MCF 10A (cell line): ENCODE data around the gene KRT7. TPM values are rescaled to one million over a fixed set of nuclear protein-coding genes. Genes with fewer than 3 reads are reported as not detected.
"Not testable (repeated sequence)": the region's sequence is repeated elsewhere in the genome, so short reads cannot be mapped to it uniquely, and the experiment has no call there.

ENCODE experiments used
- BruUV-seq: library from RNA; stranded (reverse); fragments of 400-500 nt; replicated peaks from 2 replicates; lab custom pipeline; 2021; lab: Mats Ljungman, UMichigan
- CTCF ChIA-PET: fragments of 300-600 bp; sonication (Branson Sonifier 250); formaldehyde crosslinking; extraction: SDS; loops from one replicate; lab custom pipeline; 2021; ENCODE audit warnings: antibody characterized with exemption, inconsistent platforms; lab: Yijun Ruan, JAX
- POLR2A ChIA-PET: fragments of 300-600, 350-650 bp; sonication (Branson Sonifier 250); formaldehyde crosslinking; extraction: SDS; loops from one replicate; lab custom pipeline; 2020; ENCODE audit warnings: antibody characterized with exemption, inconsistent platforms; lab: Yijun Ruan, JAX
- DNase-seq: peaks from one replicate; pipeline ENCODE4 v3.0.0-alpha.2; 2018; ENCODE audit not compliant: unreplicated experiment
- H3K27ac Mint-ChIP-seq: one replicate; pipeline ENCODE4 v1.8.0; 2022; ENCODE audit warnings: mild to moderate bottlenecking, low read depth, mixed read lengths; ENCODE audit not compliant: unreplicated experiment
- H3K27me3 Mint-ChIP-seq: one replicate; pipeline ENCODE4 v1.8.0; 2022; ENCODE audit warnings: mixed read lengths; ENCODE audit not compliant: insufficient read depth, unreplicated experiment
- H3K36me3 Mint-ChIP-seq: one replicate; pipeline ENCODE4 v1.8.0; 2022; ENCODE audit warnings: mild to moderate bottlenecking, moderate library complexity, mixed read lengths; ENCODE audit not compliant: insufficient read depth, unreplicated experiment
- H3K4me1 Mint-ChIP-seq: one replicate; pipeline ENCODE4 v1.8.0; 2022; ENCODE audit warnings: mixed read lengths; ENCODE audit not compliant: insufficient read depth, unreplicated experiment
- H3K4me3 Mint-ChIP-seq: one replicate; pipeline ENCODE4 v1.8.0; 2022; ENCODE audit warnings: mild to moderate bottlenecking, moderate library complexity, mixed read lengths; ENCODE audit not compliant: unreplicated experiment
- H3K9me3 Mint-ChIP-seq: one replicate; pipeline ENCODE4 v1.8.0; 2022; ENCODE audit warnings: mixed read lengths; ENCODE audit not compliant: unreplicated experiment
- intact Hi-C: fragments of 100-400 bp; cut with micrococcal nuclease; formaldehyde crosslinking; loops from 2 replicates; pipeline ENCODE4 v1.14.1; 2022
- total RNA-seq: library from RNA; stranded (reverse); gene quantifications from 2 replicates; pipeline ENCODE4 v1.2.3, GENCODE V29; 2022
- TF ChIP-seq, protein P1 (sequence below): fragments of 200-600 bp; IDR thresholded peaks from one replicate; pipeline ENCODE4 v1.8.0; 2022; ENCODE audit warnings: antibody characterized with exemption, mild to moderate bottlenecking; ENCODE audit not compliant: unreplicated experiment

Gene KRT7
- total RNA-seq, 1 experiment from 2014 or later: 3,360 TPM

- TF ChIP-seq, protein P1, sequence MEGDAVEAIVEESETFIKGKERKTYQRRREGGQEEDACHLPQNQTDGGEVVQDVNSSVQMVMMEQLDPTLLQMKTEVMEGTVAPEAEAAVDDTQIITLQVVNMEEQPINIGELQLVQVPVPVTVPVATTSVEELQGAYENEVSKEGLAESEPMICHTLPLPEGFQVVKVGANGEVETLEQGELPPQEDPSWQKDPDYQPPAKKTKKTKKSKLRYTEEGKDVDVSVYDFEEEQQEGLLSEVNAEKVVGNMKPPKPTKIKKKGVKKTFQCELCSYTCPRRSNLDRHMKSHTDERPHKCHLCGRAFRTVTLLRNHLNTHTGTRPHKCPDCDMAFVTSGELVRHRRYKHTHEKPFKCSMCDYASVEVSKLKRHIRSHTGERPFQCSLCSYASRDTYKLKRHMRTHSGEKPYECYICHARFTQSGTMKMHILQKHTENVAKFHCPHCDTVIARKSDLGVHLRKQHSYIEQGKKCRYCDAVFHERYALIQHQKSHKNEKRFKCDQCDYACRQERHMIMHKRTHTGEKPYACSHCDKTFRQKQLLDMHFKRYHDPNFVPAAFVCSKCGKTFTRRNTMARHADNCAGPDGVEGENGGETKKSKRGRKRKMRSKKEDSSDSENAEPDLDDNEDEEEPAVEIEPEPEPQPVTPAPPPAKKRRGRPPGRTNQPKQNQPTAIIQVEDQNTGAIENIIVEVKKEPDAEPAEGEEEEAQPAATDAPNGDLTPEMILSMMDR: no peak
- Mint-ChIP-seq H3K4me3 (peak overlapping the region; percentile 80), H3K27me3 (no peaks in the 10 kb centered on the region), H3K4me1 (peaks cover 46% of the 10 kb centered on the region), H3K27ac (peak overlapping the region; percentile 83), H3K36me3 (peaks cover 30% of the 10 kb centered on the region), H3K9me3 (no peaks in the 10 kb centered on the region)
- ChIA-PET POLR2A (interaction anchor here (0.6 to 2.1 kb wide), 12 partner anchors 8 to 620 kb away, joined by 3 to 6 read pairs (median 4); partner anchors contain the start of gene KRT5), CTCF (interaction anchor here (0.7 to 4.0 kb wide), 16 partner anchors 8 to 986 kb away, joined by 3 to 32 read pairs (median 4); partner anchors contain the start of gene KRT86)
- DNase-seq: no peak
- no TSS peak for BruUV-seq
- intact Hi-C loops: no loop called here
These were observed 52.9 kb downstream of the KRT7 start for GRCh38 chr12:52285851-52286530.

- H3K9me3 Mint-ChIP-seq, H3K27me3 Mint-ChIP-seq, intact Hi-C loops: not testable (repeated sequence)
- peaks cover 46% of the 10 kb centered on the region for H3K4me1 Mint-ChIP-seq
- CTCF ChIA-PET: interaction anchor here (0.7 to 4.0 kb wide), 16 partner anchors 8 to 985 kb away, joined by 3 to 32 read pairs (median 4); no protein-coding TSS in a partner anchor
- BruUV-seq: TSS peak; percentile 81
- peak overlapping the region; percentile 83 for H3K27ac Mint-ChIP-seq
- TF ChIP-seq, protein P1: peak; percentile 32
- H3K4me3 Mint-ChIP-seq: peak overlapping the region; percentile 80
- DNase-seq: peak; percentile 65
- peaks cover 30% of the 10 kb centered on the region for H3K36me3 Mint-ChIP-seq
- POLR2A ChIA-PET: interaction anchor here (0.6 to 1.8 kb wide), 10 partner anchors 12 to 619 kb away, joined by 3 to 5 read pairs (median 4); partner anchors contain the start of gene KRT5
These were observed 54.1 kb downstream of the KRT7 start for GRCh38 chr12:52286857-52287785.

DNA sequence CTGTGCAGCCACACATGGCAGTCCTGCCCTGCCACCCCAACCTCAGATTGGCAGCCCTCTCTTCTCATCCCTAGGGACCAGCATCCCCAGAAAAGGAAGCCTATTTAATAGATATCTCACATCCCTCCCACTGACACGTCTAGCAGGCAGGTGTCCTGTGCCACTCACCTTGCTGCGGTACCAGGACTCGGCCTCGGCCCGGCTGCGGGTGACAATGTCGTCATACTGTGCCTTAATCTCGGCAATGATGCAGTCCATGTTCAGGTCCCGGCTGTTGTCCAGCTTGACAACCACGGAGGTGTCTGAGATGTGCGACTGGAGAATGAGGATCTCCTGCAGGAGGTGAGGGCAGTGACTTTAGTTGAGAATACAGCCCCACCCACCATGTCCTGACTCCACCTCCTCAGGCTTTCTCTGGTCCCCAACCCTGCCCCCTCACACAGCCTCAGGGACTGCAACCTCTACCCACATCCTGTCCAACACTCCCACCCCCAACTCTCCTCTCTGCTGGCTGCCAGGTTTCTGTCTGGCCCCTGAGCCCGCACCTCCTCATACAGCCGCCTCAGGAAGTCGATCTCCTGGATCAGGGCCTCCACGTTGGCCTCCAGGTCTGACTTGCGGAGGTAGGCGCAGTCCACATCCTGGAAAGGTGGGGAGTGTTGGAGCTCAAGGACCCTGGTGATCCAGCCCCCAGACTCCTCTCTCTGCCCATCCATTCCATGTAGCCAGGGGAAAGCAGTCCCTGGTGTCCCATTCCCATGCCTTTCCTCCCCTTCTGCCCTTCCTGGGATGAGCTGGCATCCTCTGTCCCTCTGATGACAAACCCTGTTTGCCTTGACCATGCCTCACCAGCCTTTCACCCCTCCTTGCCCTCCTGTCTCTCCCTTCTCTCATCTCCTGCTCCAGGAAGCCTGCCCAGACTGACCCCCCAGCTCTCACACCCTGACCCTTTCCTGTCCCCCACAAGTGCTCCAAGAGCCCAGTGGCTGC lies 55.1 kb downstream of the KRT7 start:
- H3K9me3 Mint-ChIP-seq, BruUV-seq, intact Hi-C loops, H3K27me3 Mint-ChIP-seq: not testable (repeated sequence)
- ChIA-PET CTCF (interaction anchor here (0.6 to 4.0 kb wide), 3 partner anchors 9 to 40 kb away, joined by 3 to 32 read pairs (median 3); no protein-coding TSS in a partner anchor), POLR2A (interaction anchor here (0.6 to 1.1 kb wide), 3 partner anchors 39 to 236 kb away, joined by 3 to 4 read pairs (median 3); no protein-coding TSS in a partner anchor)
- Mint-ChIP-seq H3K36me3 (peaks cover 30% of the 10 kb centered on the region), H3K4me3 (peak overlapping the region; percentile 80), H3K4me1 (peaks cover 39% of the 10 kb centered on the region), H3K27ac (peak overlapping the region; percentile 83)
- DNase-seq: peak; percentile 85

GRCh38 chr12:52290483-52291134 lies 57.6 kb downstream of the KRT7 start:
- Mint-ChIP-seq H3K4me1 (peaks cover 22% of the 10 kb centered on the region), H3K36me3 (peaks cover 20% of the 10 kb centered on the region)
- intact Hi-C loops, H3K27ac Mint-ChIP-seq, H3K27me3 Mint-ChIP-seq, H3K4me3 Mint-ChIP-seq, BruUV-seq, H3K9me3 Mint-ChIP-seq, DNase-seq, CTCF ChIA-PET, POLR2A ChIA-PET: not testable (repeated sequence)
